ENCODE measurements around the gene MRFAP1. TPM values are rescaled to one million over a fixed set of nuclear protein-coding genes. Genes with fewer than 3 reads are reported as not detected.
"Not testable (repeated sequence)": the region's sequence is repeated elsewhere in the genome, so short reads cannot be mapped to it uniquely, and the experiment has no call there.

The MRFAP1 gene
- total RNA-seq, 6 experiments from 2014 or later = 332 to 418 (median 364) TPM

DNA sequence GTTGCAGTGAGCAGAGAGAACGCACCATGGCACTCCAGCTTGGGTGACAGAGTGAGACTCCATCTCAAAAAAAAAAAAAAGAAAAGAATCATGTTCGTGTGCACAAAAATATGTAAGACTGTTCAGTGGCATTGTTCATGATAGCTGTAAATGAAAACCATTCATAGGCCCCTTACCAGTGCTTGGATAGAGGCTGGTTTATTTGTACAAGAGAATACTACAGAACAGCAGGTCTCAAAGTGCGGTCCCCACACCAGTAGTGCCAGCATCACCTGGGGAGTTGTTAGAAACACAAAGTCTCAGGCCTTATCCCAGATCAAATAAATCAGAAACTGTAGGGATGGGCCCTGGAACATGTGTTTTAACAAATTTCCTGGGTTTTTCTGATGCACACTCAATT lies 12.7 kb upstream of the MRFAP1 start:
- H3K27ac Mint-ChIP-seq = no peak overlapping the region
- H3K9me3 Mint-ChIP-seq = no peaks in the 10 kb centered on the region
- no peak for DNase-seq
- no peaks in the 10 kb centered on the region for H3K4me1 Mint-ChIP-seq (ENCODE audit: low read depth)
- H3K4me3 Mint-ChIP-seq = no peak overlapping the region
- H3K27me3 Mint-ChIP-seq (ENCODE audit: insufficient read depth) = peaks cover 2% of the 10 kb centered on the region; the same call in 1 of the 2 replicates
- no peaks in the 10 kb centered on the region for H3K36me3 Mint-ChIP-seq (ENCODE audit: low read depth)
- TF ChIP-seq, protein P1, sequence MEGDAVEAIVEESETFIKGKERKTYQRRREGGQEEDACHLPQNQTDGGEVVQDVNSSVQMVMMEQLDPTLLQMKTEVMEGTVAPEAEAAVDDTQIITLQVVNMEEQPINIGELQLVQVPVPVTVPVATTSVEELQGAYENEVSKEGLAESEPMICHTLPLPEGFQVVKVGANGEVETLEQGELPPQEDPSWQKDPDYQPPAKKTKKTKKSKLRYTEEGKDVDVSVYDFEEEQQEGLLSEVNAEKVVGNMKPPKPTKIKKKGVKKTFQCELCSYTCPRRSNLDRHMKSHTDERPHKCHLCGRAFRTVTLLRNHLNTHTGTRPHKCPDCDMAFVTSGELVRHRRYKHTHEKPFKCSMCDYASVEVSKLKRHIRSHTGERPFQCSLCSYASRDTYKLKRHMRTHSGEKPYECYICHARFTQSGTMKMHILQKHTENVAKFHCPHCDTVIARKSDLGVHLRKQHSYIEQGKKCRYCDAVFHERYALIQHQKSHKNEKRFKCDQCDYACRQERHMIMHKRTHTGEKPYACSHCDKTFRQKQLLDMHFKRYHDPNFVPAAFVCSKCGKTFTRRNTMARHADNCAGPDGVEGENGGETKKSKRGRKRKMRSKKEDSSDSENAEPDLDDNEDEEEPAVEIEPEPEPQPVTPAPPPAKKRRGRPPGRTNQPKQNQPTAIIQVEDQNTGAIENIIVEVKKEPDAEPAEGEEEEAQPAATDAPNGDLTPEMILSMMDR (IDR thresholded peaks at IDR 0.05) = no peak

DNA sequence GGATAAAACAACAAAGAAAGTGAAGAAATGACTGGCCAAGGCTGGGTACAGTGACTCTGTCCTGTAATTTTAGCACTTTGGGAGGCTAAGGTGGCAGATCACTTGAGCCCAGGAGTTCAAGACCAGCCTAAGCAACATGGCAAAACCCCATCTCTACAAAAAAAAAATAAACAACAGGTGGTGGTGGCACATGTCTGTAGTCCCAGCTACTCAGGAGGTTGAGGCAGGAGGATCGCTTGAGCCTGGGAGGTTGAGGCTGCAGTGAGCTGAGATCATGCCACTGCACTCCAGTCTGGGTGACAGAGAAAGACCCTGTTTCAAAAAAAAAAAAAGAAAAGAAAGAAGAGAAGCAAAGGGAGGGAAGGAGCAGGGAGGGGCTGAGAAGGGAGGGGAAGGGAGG lies 12.0 kb upstream of the MRFAP1 start:
- not testable (repeated sequence) for H3K4me1 Mint-ChIP-seq (ENCODE audit: low read depth); H3K36me3 Mint-ChIP-seq (ENCODE audit: low read depth); H3K27ac Mint-ChIP-seq; H3K27me3 Mint-ChIP-seq (ENCODE audit: insufficient read depth); H3K9me3 Mint-ChIP-seq; H3K4me3 Mint-ChIP-seq; DNase-seq

DNA sequence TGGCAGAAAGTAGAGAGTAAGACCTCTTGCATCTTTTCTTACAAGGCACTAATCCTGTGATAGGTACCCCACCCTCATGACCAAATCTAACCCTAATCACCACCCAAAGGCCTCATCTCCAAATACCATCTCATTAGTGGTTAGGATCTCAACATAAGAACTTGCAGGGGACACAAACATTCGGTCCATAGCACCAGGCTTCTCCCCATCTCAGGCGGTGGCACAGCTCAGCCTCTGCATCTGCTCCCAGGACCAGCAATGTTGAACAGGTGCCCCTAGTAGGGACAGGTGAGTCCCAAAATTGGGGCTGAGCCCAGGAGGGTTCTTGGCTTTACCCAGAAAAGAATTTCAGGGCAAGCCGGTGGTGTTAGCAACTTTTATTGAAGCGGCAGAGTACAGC lies 8.4 kb upstream of the MRFAP1 start:
- Mint-ChIP-seq H3K9me3 (no peaks in the 10 kb centered on the region), H3K27me3 (ENCODE audit: insufficient read depth) (no peaks in the 10 kb centered on the region; the same call in 1 of the 2 replicates), H3K4me3 (no peak overlapping the region), H3K27ac (no peak overlapping the region), H3K4me1 (ENCODE audit: low read depth) (no peaks in the 10 kb centered on the region), H3K36me3 (ENCODE audit: low read depth) (no peaks in the 10 kb centered on the region)
- TF ChIP-seq, protein P1 (IDR thresholded peaks at IDR 0.05) = no peak
- DNase-seq = no peak

DNA sequence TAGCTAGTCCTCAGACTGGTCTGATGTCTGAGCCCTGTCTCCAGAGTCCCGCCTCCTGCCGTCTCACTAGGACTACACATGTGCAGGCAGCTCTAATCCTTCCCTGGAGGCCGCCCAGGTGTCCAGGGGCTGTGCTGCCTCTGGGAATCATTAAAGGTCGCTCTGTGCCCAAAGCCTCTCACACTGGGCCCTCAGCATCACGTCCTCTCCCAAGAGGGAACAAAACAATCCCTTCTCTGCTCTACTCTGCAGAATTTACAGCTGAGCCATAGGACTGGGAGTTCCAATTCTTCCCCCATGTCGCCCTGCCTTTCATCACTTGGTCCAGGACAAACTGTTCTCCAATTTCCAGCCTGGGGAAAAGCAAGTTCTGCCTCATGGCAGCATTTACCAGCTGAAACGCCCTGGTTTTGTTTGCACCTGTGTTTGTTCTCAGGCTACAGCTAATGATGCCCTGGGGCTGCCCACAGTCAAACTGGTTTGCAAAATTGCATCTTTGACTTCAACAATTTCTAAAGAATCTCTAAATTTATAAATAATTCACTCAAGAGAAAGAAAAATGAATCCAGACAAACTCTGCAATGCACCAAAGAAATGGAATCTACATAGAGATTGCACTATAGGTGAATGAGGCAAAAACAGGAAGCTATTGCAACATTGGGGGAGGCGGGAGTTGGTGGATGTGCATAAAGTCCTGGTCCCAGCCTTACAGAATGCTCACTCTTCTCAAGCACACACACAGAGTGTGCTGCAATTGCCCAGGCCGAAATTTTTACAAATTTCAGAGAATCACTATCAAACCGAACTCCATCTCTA lies 7.2 kb upstream of the MRFAP1 start:
- Mint-ChIP-seq H3K4me3 (no peak overlapping the region), H3K9me3 (no peaks in the 10 kb centered on the region), H3K27ac (no peak overlapping the region), H3K27me3 (ENCODE audit: insufficient read depth) (no peaks in the 10 kb centered on the region; the same call in 1 of the 2 replicates), H3K36me3 (ENCODE audit: low read depth) (no peaks in the 10 kb centered on the region), H3K4me1 (ENCODE audit: low read depth) (no peaks in the 10 kb centered on the region)
- TF ChIP-seq, protein P1 (IDR thresholded peaks at IDR 0.05) = no peak
- no peak for DNase-seq

DNA sequence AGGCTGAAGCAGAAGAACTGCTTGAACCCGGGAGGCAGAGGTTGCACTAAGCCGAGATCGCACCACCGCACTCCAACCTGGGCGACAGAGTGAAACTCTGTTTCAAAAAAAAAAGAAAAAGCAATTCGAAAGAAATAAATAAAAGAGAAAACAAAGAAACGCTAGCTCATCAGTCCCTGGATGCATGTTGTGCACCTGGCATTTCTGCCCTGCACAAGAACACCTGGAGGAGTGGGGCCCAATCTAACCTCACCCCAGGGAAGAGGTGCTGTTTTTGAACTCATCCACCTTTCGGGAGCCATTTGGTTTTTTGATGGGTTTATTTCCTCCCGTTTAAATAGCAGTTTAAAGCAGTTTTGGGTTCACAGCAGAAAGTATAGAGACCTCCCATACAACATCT lies 5.7 kb upstream of the MRFAP1 start:
- Mint-ChIP-seq H3K27ac (no peak overlapping the region), H3K27me3 (ENCODE audit: insufficient read depth) (no peaks in the 10 kb centered on the region; the same call in 1 of the 2 replicates), H3K4me1 (ENCODE audit: low read depth) (no peaks in the 10 kb centered on the region), H3K9me3 (no peaks in the 10 kb centered on the region), H3K36me3 (ENCODE audit: low read depth) (no peaks in the 10 kb centered on the region), H3K4me3 (no peak overlapping the region)
- TF ChIP-seq, protein P1 (IDR thresholded peaks at IDR 0.05) = no peak
- no peak for DNase-seq

DNA sequence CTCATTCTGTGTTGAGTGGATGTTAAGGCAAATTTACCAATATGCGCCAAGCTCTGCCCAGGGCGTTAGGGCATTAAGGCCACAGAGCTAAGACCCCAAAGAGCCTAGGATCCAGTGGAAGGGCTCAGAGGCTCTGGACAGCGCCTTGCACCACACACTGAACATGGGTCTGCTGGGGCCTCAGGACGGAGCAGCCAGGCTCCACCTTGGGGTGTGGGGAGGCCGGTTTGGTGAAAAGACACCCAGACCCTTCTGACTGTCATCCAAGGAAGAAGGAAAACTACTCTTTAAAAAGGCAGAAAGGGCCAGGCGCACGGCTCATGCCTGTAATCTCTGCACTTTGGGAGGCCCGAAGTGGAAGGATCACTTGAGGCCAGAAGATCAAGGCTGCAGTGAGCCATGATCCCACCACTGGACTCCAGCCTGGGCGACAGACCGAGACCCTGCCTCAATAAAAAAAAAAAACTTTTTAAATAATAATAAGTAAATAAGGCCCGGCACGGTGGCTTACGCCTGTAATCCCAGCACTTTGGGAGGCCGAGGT lies 1.3 kb upstream of the MRFAP1 start:
- Mint-ChIP-seq H3K27ac (no peak overlapping the region), H3K4me3 (peak overlapping the region; percentile 42; the same call in 1 of the 2 replicates), H3K9me3 (no peaks in the 10 kb centered on the region), H3K4me1 (ENCODE audit: low read depth) (peaks cover 18% of the 10 kb centered on the region), H3K36me3 (ENCODE audit: low read depth) (peaks cover 30% of the 10 kb centered on the region), H3K27me3 (ENCODE audit: insufficient read depth) (peaks cover 3% of the 10 kb centered on the region)
- TF ChIP-seq, protein P1 (IDR thresholded peaks at IDR 0.05) = no peak
- no peak for DNase-seq

Measured in HFFc6 (cell line).